ENCODE measurements around the gene RNF157.

The RNF157 gene

GRCh38 chr17:76274112-76274956, 34.0 kb upstream of the RNF157 start:
- Histone ChIP-seq H3K4ac (ENCODE audit: low read depth, low read length) (no peak overlapping the region), H4K8ac (ENCODE audit: low read depth, low read length) (no peak overlapping the region), H4K5ac (ENCODE audit: low read length) (no peak overlapping the region), H3K4me3 (ENCODE audit: low read length) (no peak overlapping the region), H3K79me1 (ENCODE audit: low read length) (peaks cover 5% of the 10 kb centered on the region), H2BK5ac (ENCODE audit: low read length) (no peak overlapping the region), H3K27me3 (ENCODE audit: insufficient read depth, low read length, poor library complexity) (no peaks in the 10 kb centered on the region), H3K9ac (ENCODE audit: low read length) (no peak overlapping the region), H3K36me3 (ENCODE audit: control insufficient read depth, insufficient read depth, low read length) (no peaks in the 10 kb centered on the region), H2BK120ac (ENCODE audit: low read depth, low read length) (no peak overlapping the region), H2BK15ac (replicated peaks; ENCODE audit: low read depth) (no peak overlapping the region), H3K79me2 (ENCODE audit: control insufficient read depth, insufficient read depth, low read length) (peaks cover 2% of the 10 kb centered on the region), H3K56ac (ENCODE audit: low read length) (no peak overlapping the region), H3K4me1 (ENCODE audit: control insufficient read depth, low read depth, low read length) (no peaks in the 10 kb centered on the region), H2AK5ac (ENCODE audit: low read length) (no peak overlapping the region), H3K18ac (ENCODE audit: low read length) (no peak overlapping the region), H3K23ac (ENCODE audit: low read length) (no peak overlapping the region), H3K27ac (ENCODE audit: low read depth, low read length) (no peak overlapping the region), H3K4me2 (ENCODE audit: low read length) (no peak overlapping the region)
- no CpG with 5 or more reads among the region's 21 CpGs for WGBS (ENCODE audit: extremely low coverage, insufficient coverage, low lambda C conversion rate)
- DNase-seq: no peak

DNA sequence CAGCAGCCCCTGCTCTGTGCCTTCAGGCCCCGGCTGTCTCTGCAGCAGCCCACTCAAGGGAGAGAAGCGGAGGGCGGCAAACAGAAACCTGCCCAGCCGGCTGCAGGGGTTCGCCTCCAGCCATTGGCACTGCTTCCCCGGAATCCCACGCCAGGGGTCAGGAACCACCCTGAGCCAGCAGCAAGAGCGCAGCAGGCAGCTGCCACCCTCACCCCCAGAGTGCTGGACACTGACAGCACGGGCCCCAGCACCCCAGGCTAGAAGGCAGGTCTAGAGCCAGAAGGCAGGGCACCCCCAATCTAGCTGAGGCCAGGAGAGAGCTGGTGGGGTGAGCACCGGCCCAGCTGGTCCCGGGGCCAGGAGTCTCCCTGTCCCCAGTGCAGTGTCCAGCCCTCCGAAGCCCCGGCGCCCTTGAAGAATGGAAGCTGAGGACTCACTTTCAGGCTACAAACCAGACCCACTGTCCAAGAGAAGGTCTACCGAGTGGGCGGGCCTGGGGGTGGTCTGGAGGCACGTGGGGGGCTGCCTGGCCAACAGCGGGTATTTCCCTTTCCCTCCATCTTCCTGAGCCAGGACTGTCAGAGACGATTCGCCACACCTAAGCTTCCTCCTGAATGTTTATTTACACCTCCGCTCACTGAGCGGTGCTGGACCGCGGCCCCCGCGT, 33.3 kb upstream of the RNF157 start:
- H3K27ac ChIP-seq (ENCODE audit: low read depth, low read length): no peak overlapping the region
- H4K8ac ChIP-seq (ENCODE audit: low read depth, low read length): no peak overlapping the region
- no peaks in the 10 kb centered on the region for H3K4me1 ChIP-seq (ENCODE audit: control insufficient read depth, low read depth, low read length)
- H3K9ac ChIP-seq (ENCODE audit: low read length): no peak overlapping the region
- H4K5ac ChIP-seq (ENCODE audit: low read length): no peak overlapping the region
- no peak overlapping the region for H2AK5ac ChIP-seq (ENCODE audit: low read length)
- no peak overlapping the region for H3K23ac ChIP-seq (ENCODE audit: low read length)
- no peak overlapping the region for H2BK15ac ChIP-seq (replicated peaks; ENCODE audit: low read depth)
- DNase-seq: no peak
- no peaks in the 10 kb centered on the region for H3K27me3 ChIP-seq (ENCODE audit: insufficient read depth, low read length, poor library complexity)
- no peak overlapping the region for H3K4me3 ChIP-seq (ENCODE audit: low read length)
- H3K79me2 ChIP-seq (ENCODE audit: control insufficient read depth, insufficient read depth, low read length): peaks cover 2% of the 10 kb centered on the region
- peaks cover 7% of the 10 kb centered on the region for H3K79me1 ChIP-seq (ENCODE audit: low read length)
- no peak overlapping the region for H2BK120ac ChIP-seq (ENCODE audit: low read depth, low read length)
- no peak overlapping the region for H3K56ac ChIP-seq (ENCODE audit: low read length)
- H3K18ac ChIP-seq (ENCODE audit: low read length): no peak overlapping the region
- H2BK5ac ChIP-seq (ENCODE audit: low read length): no peak overlapping the region
- no peak overlapping the region for H3K4ac ChIP-seq (ENCODE audit: low read depth, low read length)
- H3K36me3 ChIP-seq (ENCODE audit: control insufficient read depth, insufficient read depth, low read length): no peaks in the 10 kb centered on the region
- no CpG with 5 or more reads among the region's 26 CpGs for WGBS (ENCODE audit: extremely low coverage, insufficient coverage, low lambda C conversion rate)
- no peak overlapping the region for H3K4me2 ChIP-seq (ENCODE audit: low read length)

DNA sequence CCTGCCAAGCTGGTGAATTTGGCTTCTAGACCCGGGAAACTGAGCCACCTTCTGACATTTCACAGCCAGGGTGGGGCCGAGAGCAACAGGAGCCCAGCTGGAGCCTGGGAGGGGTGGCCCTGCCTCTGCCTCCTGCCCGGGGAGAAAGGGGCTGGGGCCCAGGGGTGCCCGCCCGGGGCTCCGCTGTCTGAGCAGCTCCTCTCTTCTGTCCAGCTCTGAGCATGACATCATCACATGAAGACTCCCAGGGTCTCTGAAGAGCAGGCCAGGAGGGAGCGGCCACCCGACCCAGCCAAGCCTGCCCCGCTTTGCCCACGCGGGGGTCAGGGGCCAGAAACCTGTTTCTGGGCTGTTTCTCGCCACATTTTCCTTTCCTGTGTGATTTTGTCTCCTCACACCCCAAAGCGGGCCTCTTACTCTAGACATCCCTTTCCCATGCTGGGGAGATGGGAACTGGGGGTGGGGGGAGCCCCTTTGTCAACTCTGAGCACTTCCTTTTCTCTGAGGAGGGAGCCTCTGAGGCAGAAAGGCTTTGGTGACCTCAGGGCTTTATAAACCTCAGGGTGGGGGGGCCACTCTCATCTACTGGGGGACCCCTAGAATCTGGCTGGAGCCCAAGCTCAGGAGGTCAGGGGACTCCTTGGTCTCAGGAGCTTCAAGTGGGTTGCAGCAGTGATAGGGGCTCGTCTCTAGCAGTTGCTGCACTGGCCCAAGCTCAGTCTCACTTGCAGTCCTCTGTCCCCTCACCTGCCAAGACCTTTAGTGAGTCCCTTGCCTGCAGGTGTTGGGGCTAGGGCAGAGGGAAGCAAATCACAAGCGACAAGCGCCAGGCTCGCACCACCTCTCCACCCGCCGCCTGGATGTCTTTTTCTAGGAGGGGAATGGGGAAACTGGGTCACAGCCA, 32.5 kb upstream of the RNF157 start:
- no peak for DNase-seq
- Histone ChIP-seq H3K27ac (ENCODE audit: low read depth, low read length) (no peak overlapping the region), H3K18ac (ENCODE audit: low read length) (no peak overlapping the region), H3K79me2 (ENCODE audit: control insufficient read depth, insufficient read depth, low read length) (peaks cover 4% of the 10 kb centered on the region), H4K5ac (ENCODE audit: low read length) (no peak overlapping the region), H3K9ac (ENCODE audit: low read length) (no peak overlapping the region), H2BK120ac (ENCODE audit: low read depth, low read length) (no peak overlapping the region), H3K23ac (ENCODE audit: low read length) (no peak overlapping the region), H2AK5ac (ENCODE audit: low read length) (no peak overlapping the region), H3K4me2 (ENCODE audit: low read length) (no peak overlapping the region), H4K8ac (ENCODE audit: low read depth, low read length) (no peak overlapping the region), H3K56ac (ENCODE audit: low read length) (no peak overlapping the region), H3K79me1 (ENCODE audit: low read length) (peaks cover 9% of the 10 kb centered on the region), H3K36me3 (ENCODE audit: control insufficient read depth, insufficient read depth, low read length) (no peaks in the 10 kb centered on the region), H2BK5ac (ENCODE audit: low read length) (no peak overlapping the region), H2BK15ac (replicated peaks; ENCODE audit: low read depth) (no peak overlapping the region), H3K4me3 (ENCODE audit: low read length) (no peak overlapping the region), H3K27me3 (ENCODE audit: insufficient read depth, low read length, poor library complexity) (no peaks in the 10 kb centered on the region), H3K4me1 (ENCODE audit: control insufficient read depth, low read depth, low read length) (peaks cover 3% of the 10 kb centered on the region), H3K4ac (ENCODE audit: low read depth, low read length) (no peak overlapping the region)
- no CpG with 5 or more reads among the region's 19 CpGs for WGBS (ENCODE audit: extremely low coverage, insufficient coverage, low lambda C conversion rate)

DNA sequence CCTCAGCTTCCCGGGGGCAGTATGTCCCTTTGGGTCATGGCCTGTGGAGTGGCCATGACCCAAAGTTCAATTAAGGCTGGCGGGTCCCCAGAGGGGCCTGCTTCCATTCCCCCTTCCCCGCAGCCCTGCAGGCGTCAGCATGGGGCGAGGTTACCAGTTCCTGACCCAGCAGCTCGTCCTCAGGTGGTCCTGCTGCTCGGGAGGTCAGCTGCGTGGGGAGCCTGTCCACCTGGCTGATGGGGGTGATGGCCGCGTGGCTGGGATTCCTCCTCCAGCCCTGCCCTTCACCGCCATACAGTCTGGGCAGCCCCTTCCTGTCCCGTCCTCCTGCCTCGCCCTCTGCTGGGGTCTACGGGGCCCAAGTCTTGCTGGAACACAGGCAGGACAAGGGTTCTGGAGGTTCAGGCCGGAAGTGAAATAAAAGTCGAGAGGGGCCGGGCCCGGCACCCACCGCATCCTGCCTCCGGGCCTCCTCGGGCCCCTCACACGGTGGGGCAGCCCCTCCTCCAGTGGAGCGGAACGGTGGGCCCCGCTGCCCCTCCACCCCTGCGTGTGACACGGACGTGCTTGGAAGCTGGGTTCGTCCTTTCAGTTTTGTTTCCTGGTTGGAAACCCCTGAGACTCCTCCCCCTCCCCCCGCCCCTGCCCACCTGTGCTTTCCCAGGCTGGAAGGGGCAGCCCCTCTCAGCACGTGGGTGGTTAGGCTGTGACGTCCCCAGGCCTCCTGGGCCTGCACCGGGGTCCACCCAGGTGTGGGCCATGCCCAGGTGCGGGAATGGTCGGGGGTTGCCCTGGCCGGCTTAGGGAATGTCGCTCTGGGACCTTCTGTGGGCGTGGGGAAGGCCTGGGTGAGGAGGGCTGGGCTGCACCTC, 31.6 kb upstream of the RNF157 start:
- DNase-seq: peak; percentile 55
- Histone ChIP-seq H4K5ac (ENCODE audit: low read length) (no peak overlapping the region), H3K4me2 (ENCODE audit: low read length) (no peak overlapping the region), H3K18ac (ENCODE audit: low read length) (no peak overlapping the region), H3K79me2 (ENCODE audit: control insufficient read depth, insufficient read depth, low read length) (peaks cover 6% of the 10 kb centered on the region), H4K8ac (ENCODE audit: low read depth, low read length) (no peak overlapping the region), H3K4me3 (ENCODE audit: low read length) (no peak overlapping the region), H2AK5ac (ENCODE audit: low read length) (no peak overlapping the region), H3K4ac (ENCODE audit: low read depth, low read length) (no peak overlapping the region), H2BK15ac (replicated peaks; ENCODE audit: low read depth) (no peak overlapping the region), H3K27ac (ENCODE audit: low read depth, low read length) (no peak overlapping the region), H3K23ac (ENCODE audit: low read length) (no peak overlapping the region), H3K4me1 (ENCODE audit: control insufficient read depth, low read depth, low read length) (peaks cover 5% of the 10 kb centered on the region), H3K56ac (ENCODE audit: low read length) (peak overlapping the region; percentile 65), H2BK120ac (ENCODE audit: low read depth, low read length) (no peak overlapping the region), H2BK5ac (ENCODE audit: low read length) (no peak overlapping the region), H3K79me1 (ENCODE audit: low read length) (peaks cover 10% of the 10 kb centered on the region), H3K36me3 (ENCODE audit: control insufficient read depth, insufficient read depth, low read length) (no peaks in the 10 kb centered on the region), H3K9ac (ENCODE audit: low read length) (peak overlapping the region; percentile 17), H3K27me3 (ENCODE audit: insufficient read depth, low read length, poor library complexity) (no peaks in the 10 kb centered on the region)
- WGBS (ENCODE audit: extremely low coverage, insufficient coverage, low lambda C conversion rate): no CpG with 5 or more reads among the region's 38 CpGs
